H1 (cell line): ENCODE results near the gene DPYD. TPM values are rescaled to one million over a fixed set of nuclear protein-coding genes. Genes with fewer than 3 reads are reported as not detected.

Experiments used
- CTCF ChIA-PET: fragments of 300-600 bp; sonication (Branson Sonifier 250); formaldehyde crosslinking; loops from one replicate; lab custom pipeline; 2021; ENCODE audit not compliant: partially characterized antibody; lab: Charles Lee
- POLR2A ChIA-PET: fragments of 300-600 bp; sonication (Branson Sonifier 250); formaldehyde crosslinking; loops from one replicate; lab custom pipeline; 2021; ENCODE audit warnings: inconsistent platforms; ENCODE audit not compliant: partially characterized antibody; lab: Charles Lee
- DNase-seq, 2 experiments: peaks; one replicate each; pipeline versions ENCODE4 v3.0.0 to v3.0.0-alpha.2; 2010 to 2022; ENCODE audit warnings: low spot score in 2 of 2, low read depth in 1 of 2, mixed read lengths in 1 of 2
- FAIRE-seq: peaks from 2 replicates; lab custom pipeline; 2011; peaks lifted over from hg19 to GRCh38; lab: Jason Lieb, UNC
- H2AFZ ChIP-seq: 2 replicates; pipeline ENCODE4 v1.8.1; 2012; ENCODE audit warnings: low read length, inconsistent platforms
- H2AK5ac ChIP-seq: 2 replicates; pipeline ENCODE4 v1.6.1; 2013; ENCODE audit warnings: low read depth, low read length
- H2BK120ac ChIP-seq: replicated peaks from 2 replicates; pipeline ENCODE3; 2013; ENCODE audit warnings: low read depth, low read length, inconsistent platforms
- H2BK12ac ChIP-seq: 2 replicates; pipeline ENCODE4 v1.6.1; 2013; ENCODE audit warnings: low read depth, low read length
- H2BK15ac ChIP-seq: 2 replicates; pipeline ENCODE4 v1.6.1; 2013; ENCODE audit warnings: low read length
- H2BK20ac ChIP-seq: 2 replicates; pipeline ENCODE4 v1.6.1; 2013; ENCODE audit warnings: low read length
- H2BK5ac ChIP-seq: 2 replicates; pipeline ENCODE4 v1.6.1; 2013; ENCODE audit warnings: low read depth, low read length
- H3K14ac ChIP-seq: 2 replicates; pipeline ENCODE4 v1.6.1; 2013; ENCODE audit warnings: inconsistent platforms; ENCODE audit not compliant: insufficient read length
- H3K18ac ChIP-seq: 2 replicates; pipeline ENCODE4 v1.6.1; 2013; ENCODE audit warnings: low read length; ENCODE audit errors: extremely low read depth
- H3K23ac ChIP-seq: 2 replicates; pipeline ENCODE4 v1.6.1; 2013; ENCODE audit warnings: inconsistent platforms; ENCODE audit not compliant: insufficient read length
- H3K23me2 ChIP-seq: 2 replicates; pipeline ENCODE4 v1.6.1; 2013; ENCODE audit warnings: low read depth, low read length
- H3K27ac ChIP-seq: 2 replicates; pipeline ENCODE4 v1.6.1; 2011; ENCODE audit warnings: low read depth, low read length, inconsistent platforms
- H3K27me3 ChIP-seq, 4 experiments: replicated peaks in 1 of 4; 1 replicate in 1 of 4; 2 replicates in 3 of 4; pipeline versions ENCODE4 v1.6.1 to v1.8.1; 2011 to 2013; ENCODE audit warnings: low read length in 3 of 4, mild to moderate bottlenecking in 3 of 4, inconsistent platforms in 2 of 4, mixed read lengths in 2 of 4, moderate library complexity in 1 of 4; ENCODE audit not compliant: control insufficient read depth in 3 of 4, insufficient read depth in 3 of 4; ENCODE audit errors: extremely low read depth in 1 of 4
- H3K36me3 ChIP-seq, 4 experiments: 2 replicates each; pipeline versions ENCODE4 v1.6.1 to v1.8.1; 2011 to 2013; ENCODE audit warnings: mild to moderate bottlenecking in 4 of 4, low read length in 3 of 4, moderate library complexity in 2 of 4, control low read depth in 1 of 4, inconsistent platforms in 1 of 4; ENCODE audit not compliant: insufficient read depth in 4 of 4, control insufficient read depth in 2 of 4
- H3K4ac ChIP-seq: replicated peaks from 2 replicates; pipeline ENCODE3; 2013; ENCODE audit warnings: low read length, low read depth, mixed read lengths, inconsistent platforms; ENCODE audit not compliant: insufficient read length
- H3K4me1 ChIP-seq, 4 experiments: replicated peaks in 1 of 4; 1 replicate in 1 of 4; 2 replicates in 3 of 4; pipeline versions ENCODE4 v1.6.1 to v1.8.1; 2011 to 2013; ENCODE audit warnings: low read length in 3 of 4, inconsistent platforms in 2 of 4, mixed read lengths in 1 of 4; ENCODE audit not compliant: insufficient read depth in 4 of 4, control insufficient read depth in 3 of 4
- H3K4me2 ChIP-seq, 2 experiments: 2 replicates each; pipeline versions ENCODE4 v1.6.1 to v1.8.1; 2011 to 2013; ENCODE audit warnings: low read depth in 2 of 2, low read length in 2 of 2, control low read depth in 1 of 2, inconsistent platforms in 1 of 2, mild to moderate bottlenecking in 1 of 2; ENCODE audit not compliant: insufficient read depth in 1 of 2
- H3K4me3 ChIP-seq, 4 experiments: fragments of 200-600, 300-600 bp in 1 of 4; sonication (generic), shearing (Covaris generic), sonication (Bioruptor Twin) in 1 of 4; 2 replicates each; pipeline versions ENCODE4 v1.5.1 to v1.8.1; 2011 to 2016; ENCODE audit warnings: low read length in 4 of 4, low read depth in 3 of 4, control low read depth in 2 of 4, inconsistent platforms in 2 of 4, mild to moderate bottlenecking in 2 of 4, mixed read lengths in 1 of 4, moderate library complexity in 1 of 4; ENCODE audit not compliant: insufficient read depth in 2 of 4; ENCODE audit errors: extremely low read depth in 1 of 4
- H3K56ac ChIP-seq: replicated peaks from 2 replicates; pipeline ENCODE3; 2013; ENCODE audit warnings: low read depth, mild to moderate bottlenecking, mixed read lengths, low read length, inconsistent platforms; ENCODE audit not compliant: insufficient read length
- H3K79me1 ChIP-seq: 2 replicates; pipeline ENCODE4 v1.6.1; 2013; ENCODE audit warnings: low read depth, low read length, control low read depth
- H3K79me2 ChIP-seq, 2 experiments: 2 replicates each; pipeline versions ENCODE4 v1.6.1 to v1.8.1; 2012 to 2013; ENCODE audit warnings: low read length in 2 of 2, mild to moderate bottlenecking in 2 of 2, inconsistent platforms in 1 of 2; ENCODE audit not compliant: insufficient read depth in 2 of 2, control insufficient read depth in 1 of 2
- H3K9ac ChIP-seq, 4 experiments: replicated peaks in 1 of 4; 1 replicate in 1 of 4; 2 replicates in 3 of 4; pipeline versions ENCODE4 v1.6.1 to v1.8.1; 2011 to 2013; ENCODE audit warnings: low read depth in 3 of 4, low read length in 3 of 4, control low read depth in 2 of 4, mild to moderate bottlenecking in 2 of 4, moderate library complexity in 2 of 4, inconsistent platforms in 1 of 4; ENCODE audit errors: extremely low read depth in 1 of 4
- H3K9me3 ChIP-seq, 2 experiments: 2 replicates each; pipeline versions ENCODE4 v1.6.1 to v1.8.1; 2012 to 2013; ENCODE audit warnings: mild to moderate bottlenecking in 2 of 2, moderate library complexity in 2 of 2, control low read depth in 1 of 2, inconsistent platforms in 1 of 2, low read depth in 1 of 2, low read length in 1 of 2, mixed read lengths in 1 of 2; ENCODE audit not compliant: insufficient read depth in 2 of 2
- H4K20me1 ChIP-seq, 2 experiments: replicated peaks in 1 of 2; 2 replicates each; pipeline versions ENCODE3 to v1.8.1; 2011 to 2013; ENCODE audit warnings: inconsistent platforms in 2 of 2, low read length in 2 of 2, mild to moderate bottlenecking in 1 of 2; ENCODE audit not compliant: insufficient read depth in 2 of 2, control insufficient read depth in 1 of 2
- H4K5ac ChIP-seq: 2 replicates; pipeline ENCODE4 v1.6.1; 2013; ENCODE audit warnings: low read length, low read depth, mixed read lengths, inconsistent platforms; ENCODE audit not compliant: insufficient read length
- H4K8ac ChIP-seq: 2 replicates; pipeline ENCODE4 v1.8.0; 2013; ENCODE audit warnings: mild to moderate bottlenecking, moderate library complexity, low read length, inconsistent platforms; ENCODE audit not compliant: insufficient read depth; ENCODE audit errors: extremely low read depth
- H4K91ac ChIP-seq: replicated peaks from 2 replicates; pipeline ENCODE3; 2013; ENCODE audit warnings: low read length, mixed read lengths, inconsistent platforms; ENCODE audit not compliant: insufficient read length
- ASH2L ChIP-seq: fragments of 200-600, 300-600 bp; sonication (generic); IDR thresholded peaks from one replicate; pipeline ENCODE4 v1.7.1; 2017; ENCODE audit warnings: low read length
- KDM4A ChIP-seq: IDR thresholded peaks from one replicate; pipeline ENCODE4 v1.7.1; 2012; ENCODE audit warnings: low read depth, mild to moderate bottlenecking, moderate library complexity, low read length, inconsistent platforms; ENCODE audit not compliant: severe bottlenecking
- POLR2A ChIP-seq, 2 experiments: IDR thresholded peaks; 1 replicate in 1 of 2; 2 replicates in 1 of 2; pipeline ENCODE4 v1.6.1; 2011; ENCODE audit warnings: low read depth in 2 of 2, low read length in 2 of 2, mild to moderate bottlenecking in 2 of 2; ENCODE audit errors: control extremely low read depth in 1 of 2
- RFX5 ChIP-seq: IDR thresholded peaks from 2 replicates; pipeline ENCODE4 v1.6.1; 2011; ENCODE audit warnings: low read depth, low read length, improper control_type of control experiment, borderline replicate concordance
- ZNF274 ChIP-seq: IDR thresholded peaks from 2 replicates; pipeline ENCODE4 v1.7.0; 2012; ENCODE audit warnings: low read length, borderline replicate concordance; ENCODE audit errors: extremely low read depth
- WGBS, 2 experiments: shearing (Covaris generic) in 1 of 2; methylation state at CpG; one replicate each; pipeline versions ENCODE4 v1.1.6 to v1.1.7; 2013 to 2015; ENCODE audit warnings: low lambda C conversion rate in 2 of 2, mixed read lengths in 2 of 2, inconsistent platforms in 1 of 2, low coverage in 1 of 2, missing lambda C conversion rate in 1 of 2; ENCODE audit not compliant: insufficient replicate concordance in 2 of 2, insufficient coverage in 1 of 2, insufficient read length in 1 of 2; ENCODE audit errors: extremely low coverage in 1 of 2, missing lambda C conversion rate in 1 of 2; 5-methylcytosine and 5-hydroxymethylcytosine counted together
- polyA plus RNA-seq, 7 experiments: library from polyadenylated mRNA; depleted of rRNA in 3 of 7; stranded (reverse) in 5 of 7; unstranded in 2 of 7; fragments of >200 nt in 5 of 7; fragments of 200-250 nt in 2 of 7; gene quantifications; 1 replicate in 5 of 7; 2 replicates in 1 of 7; 4 replicates in 1 of 7; pipeline versions ENCODE4 v1.2.1 to v1.2.3, GENCODE V29; 2011 to 2013; ENCODE audit warnings: missing spikeins in 2 of 7, mixed read lengths in 2 of 7
- total RNA-seq: library from RNA; stranded (reverse); fragmentation: NEBNext Ultra II Directional; extraction: Animal tissue kit (Norgen Biotek cat#: 25700); gene quantifications from 2 replicates; pipeline ENCODE4 v1.2.1, GENCODE V29; 2021

DPYD gene
- total and polyA plus RNA-seq, 2 of the 8 experiments (the other 6 are each of a cell fraction or from before 2014, with no cell fraction given) = 0.29 to 0.73 TPM

GRCh38 chr1:97610102-97610501, 310.7 kb downstream of the DPYD start:
- no peaks in the 10 kb centered on the region for H3K23me2 ChIP-seq
- no peak overlapping the region for H2BK15ac ChIP-seq
- no peak overlapping the region for H3K18ac ChIP-seq
- H3K4me1 ChIP-seq = no peaks in the 10 kb centered on the region
- no peak overlapping the region for H3K4me2 ChIP-seq
- no peaks in the 10 kb centered on the region for H3K27me3 ChIP-seq
- no peak overlapping the region for H3K9ac ChIP-seq
- H3K27ac ChIP-seq = no peak overlapping the region
- H4K91ac ChIP-seq = no peak overlapping the region
- no peak overlapping the region for H2BK20ac ChIP-seq
- WGBS, 2 experiments = 94% methylated on average over 3 of the region's 3 CpGs; no CpG with 5 or more reads in 1 of the 2 experiments
- no peaks in the 10 kb centered on the region for H3K79me2 ChIP-seq
- H4K5ac ChIP-seq = no peak overlapping the region
- H4K8ac ChIP-seq = no peak overlapping the region
- FAIRE-seq (no peak), DNase-seq (no peak)
- H4K20me1 ChIP-seq = no peaks in the 10 kb centered on the region
- H3K9me3 ChIP-seq = no peaks in the 10 kb centered on the region
- no peak overlapping the region for H2BK5ac ChIP-seq
- no peak overlapping the region for H3K4ac ChIP-seq
- H3K14ac ChIP-seq = no peak overlapping the region
- H3K36me3 ChIP-seq = no peaks in the 10 kb centered on the region
- no peaks in the 10 kb centered on the region for H3K79me1 ChIP-seq
- no peak overlapping the region for H2BK120ac ChIP-seq
- no peak overlapping the region for H2AK5ac ChIP-seq
- H3K23ac ChIP-seq = no peak overlapping the region
- POLR2A ChIA-PET = no interaction called here
- H2AFZ ChIP-seq = no peak overlapping the region
- TF ChIP-seq KDM4A (no peak), ASH2L (no peak), RFX5 (no peak), ZNF274 (no peak), POLR2A (IDR thresholded peaks at IDR 0.05; ENCODE audit: control extremely low read depth in 1 of 2, low read depth in 2 of 2, low read length in 2 of 2) (no peak)
- TF ChIP-seq, all 59 proteins: peak for 0
- Histone ChIP-seq H3K4me3 (no peak overlapping the region), H2BK12ac (no peak overlapping the region), H3K56ac (no peak overlapping the region)
- CTCF ChIA-PET = interaction anchor here (1.0 kb wide), 1 partner anchor 366 kb away, joined by 3 read pairs; no protein-coding TSS in a partner anchor
